ENCODE measurements around the gene DDR2.

Gene DDR2

GRCh38 chr1:162674034-162674608, 41.9 kb downstream of the DDR2 start:
- no peak for DNase-seq

DNA sequence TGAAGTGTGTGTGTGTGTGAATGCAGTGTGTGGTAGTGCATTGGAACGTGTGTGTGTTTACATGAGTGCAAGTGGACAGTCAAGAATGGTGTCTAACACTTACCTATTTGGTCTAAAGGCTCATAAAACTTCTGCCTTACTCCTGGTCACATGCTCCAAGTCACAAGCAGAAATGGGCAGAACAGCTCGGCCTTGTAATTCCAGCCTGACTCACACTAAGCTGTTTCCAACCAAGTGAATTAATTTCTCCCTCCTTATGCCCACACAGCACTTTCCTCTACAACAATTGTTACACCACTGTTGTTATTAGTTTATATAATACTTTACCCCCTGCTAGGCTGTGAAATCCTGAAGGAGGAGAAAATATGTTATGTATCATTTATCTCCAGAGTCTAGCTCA, 43.8 kb downstream of the DDR2 start:
- DNase-seq: no peak

- DNase-seq: no peak
Measured at GRCh38 chr1:162676750-162677149, 44.5 kb downstream of the DDR2 start.

DNA sequence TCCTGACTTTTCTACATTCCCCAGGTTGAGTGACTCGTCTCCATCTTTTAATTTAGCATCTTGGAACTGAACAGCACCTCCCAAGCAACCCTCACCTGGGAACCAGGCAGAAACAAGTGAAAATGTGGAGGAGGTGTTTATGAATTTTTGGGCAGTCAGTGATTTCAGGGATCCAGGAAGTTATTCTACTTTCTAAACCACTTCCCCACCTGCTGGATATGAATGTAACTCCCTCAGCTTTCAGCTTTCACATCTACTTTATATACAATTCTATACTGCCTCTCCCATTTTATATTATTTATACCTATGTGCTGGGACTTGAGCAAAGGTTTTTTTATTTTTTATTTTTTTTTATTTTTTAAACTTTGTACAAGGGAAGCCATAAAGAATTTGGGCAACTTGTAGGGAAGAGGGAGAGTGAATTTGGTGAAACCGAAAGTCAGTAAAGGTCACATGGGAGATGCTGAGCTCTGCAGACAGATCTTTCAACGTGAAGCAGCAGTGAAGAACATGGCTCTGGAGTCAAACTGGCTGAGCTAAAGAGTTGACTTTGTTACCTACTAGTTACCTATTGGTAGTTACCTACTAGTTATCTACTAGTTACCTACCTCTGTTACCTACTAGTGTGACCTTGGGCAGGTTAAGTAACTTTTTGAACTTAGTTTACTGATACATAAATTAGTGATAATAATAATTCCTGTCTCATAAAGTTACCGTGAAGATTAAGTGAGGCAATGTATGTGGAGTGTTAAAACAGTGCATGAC, 45.5 kb downstream of the DDR2 start:
- DNase-seq: no peak

GRCh38 chr1:162678439-162678838, 46.2 kb downstream of the DDR2 start:
- DNase-seq: no peak

- DNase-seq: no peak
Measured at GRCh38 chr1:162679298-162679697, 47.0 kb downstream of the DDR2 start.

- no peak for DNase-seq
Measured at GRCh38 chr1:162680419-162681121, 48.3 kb downstream of the DDR2 start.

DNA sequence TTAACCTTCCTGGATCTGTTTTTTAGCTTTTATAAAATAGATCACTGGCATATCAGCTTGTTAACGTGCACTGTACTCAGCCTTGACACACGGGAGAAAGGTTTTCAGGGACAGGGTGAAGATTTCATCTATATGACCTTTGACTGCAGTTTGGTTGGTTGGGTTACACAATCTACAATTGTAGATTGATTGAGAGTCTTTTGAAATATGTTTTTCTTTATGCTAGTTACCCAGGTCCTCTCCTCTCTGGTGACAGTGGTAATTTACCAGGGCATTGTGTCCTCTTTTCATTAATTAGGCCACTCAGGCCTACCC, 48.8 kb downstream of the DDR2 start:
- no peak for DNase-seq

- no peak for DNase-seq
Measured at GRCh38 chr1:162682013-162682419, 49.8 kb downstream of the DDR2 start.

- DNase-seq: no peak
Measured at GRCh38 chr1:162687870-162688269, 55.6 kb downstream of the DDR2 start.

DNA sequence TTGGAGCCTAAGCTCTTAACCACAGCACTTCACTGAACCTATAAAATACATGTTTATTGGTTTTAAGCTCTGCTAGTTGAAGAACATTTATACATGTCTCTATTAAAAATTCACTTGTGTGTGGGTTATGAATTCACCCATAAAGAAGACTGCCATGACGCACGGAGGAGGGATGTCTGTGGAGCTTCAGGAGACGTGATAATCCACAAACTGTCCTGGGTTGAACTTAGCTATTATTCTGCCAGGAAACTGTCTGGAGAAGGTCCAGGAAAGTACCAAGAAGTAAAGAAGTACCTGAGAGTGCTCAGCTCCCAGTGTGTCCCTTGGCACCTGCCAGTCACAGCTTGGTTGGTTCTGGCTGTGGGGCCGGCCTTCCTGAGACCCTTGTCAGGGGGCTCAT, 56.3 kb downstream of the DDR2 start:
- DNase-seq: no peak

DNA sequence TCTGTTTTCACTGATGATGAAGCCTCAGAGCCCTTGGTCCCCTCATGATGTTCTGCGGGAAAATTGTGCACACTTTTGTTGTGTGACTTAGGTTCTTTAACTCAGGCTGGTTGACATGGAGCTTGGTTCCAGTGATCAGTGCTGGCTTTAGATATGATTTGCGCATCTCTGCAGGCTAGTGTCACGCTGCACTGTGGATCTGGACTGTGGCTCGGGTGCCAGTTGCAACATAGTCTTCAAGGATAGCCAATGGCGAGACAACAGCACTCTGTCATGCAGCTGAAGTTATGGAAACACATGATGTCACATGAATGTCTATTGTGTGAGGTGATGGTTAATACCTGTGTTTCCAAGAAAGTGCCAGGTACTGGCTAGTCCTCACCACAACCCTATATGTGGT, 56.7 kb downstream of the DDR2 start:
- no peak for DNase-seq

DNA sequence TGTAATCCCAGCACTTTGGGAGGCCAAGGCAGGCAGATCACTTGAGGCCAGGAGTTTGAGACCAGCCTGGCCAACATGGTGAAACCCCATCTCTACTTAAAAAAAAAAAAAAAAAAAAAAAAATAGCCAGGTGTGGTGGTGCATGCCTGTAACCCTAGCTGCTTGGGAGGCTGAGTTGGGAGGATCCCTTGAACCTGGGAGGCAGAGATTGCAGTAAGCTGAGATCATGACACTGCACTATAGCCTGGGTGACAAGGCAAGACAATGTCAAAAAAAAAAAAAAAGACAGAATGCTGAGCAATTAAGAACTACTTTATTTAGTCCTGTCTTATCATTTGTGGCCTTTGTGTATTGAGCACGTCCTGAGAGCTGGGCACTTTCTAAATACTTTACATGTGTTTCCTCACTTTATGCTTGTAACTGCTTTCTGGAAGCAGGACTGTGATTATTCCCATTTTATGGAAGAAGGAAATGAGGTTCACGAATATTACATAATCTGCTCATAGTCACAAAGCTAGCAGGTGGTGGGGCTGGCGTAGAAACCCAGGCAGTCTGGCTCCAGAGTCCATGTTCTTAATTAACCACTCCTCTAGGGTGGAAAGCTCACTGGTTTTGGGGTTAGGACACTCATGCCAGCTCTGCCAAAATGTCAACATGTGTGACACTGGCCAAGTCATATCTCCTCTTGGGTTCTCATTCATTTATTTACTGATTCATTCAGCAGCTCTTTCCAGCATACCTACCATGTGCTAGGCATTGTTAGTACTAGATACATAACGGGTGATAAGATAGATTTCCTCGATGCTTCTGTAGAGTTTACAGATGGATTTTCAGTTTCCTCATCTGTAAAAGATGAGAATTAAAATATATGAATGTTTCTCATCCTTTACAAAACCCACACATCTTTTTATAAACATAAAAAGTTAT, 57.7 kb downstream of the DDR2 start:
- DNase-seq: no peak

GRCh38 chr1:162690672-162691434, 58.6 kb downstream of the DDR2 start:
- no peak for DNase-seq

DNA sequence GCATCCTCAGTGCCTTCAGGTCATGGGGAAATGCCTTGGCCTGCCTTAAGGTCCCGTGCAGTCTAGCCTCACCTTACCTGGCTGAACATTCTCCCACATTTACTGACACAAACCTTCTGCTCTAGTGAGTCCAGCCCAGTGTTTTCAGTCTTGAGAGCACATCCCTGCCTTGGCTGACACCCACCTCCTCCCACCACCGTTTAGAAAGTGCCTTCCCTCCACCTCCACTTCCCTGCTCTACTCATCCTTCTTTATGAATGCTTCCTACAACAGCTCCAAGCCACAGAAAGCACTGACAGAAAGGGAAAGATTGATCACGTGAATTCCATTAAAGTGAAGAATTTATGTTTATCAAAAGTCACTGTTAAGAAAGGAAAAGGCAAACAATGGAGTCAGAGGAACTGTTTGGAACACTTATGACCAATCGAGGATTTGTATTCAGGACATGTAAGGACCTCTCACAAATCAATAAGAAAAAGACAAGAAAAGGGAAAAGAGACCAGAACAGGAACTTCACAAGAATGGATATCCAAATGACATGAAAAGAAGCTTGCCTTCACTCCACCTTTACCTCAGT, 59.8 kb downstream of the DDR2 start:
- DNase-seq: no peak

GRCh38 chr1:162694911-162695310, 62.6 kb downstream of the DDR2 start:
- no peak for DNase-seq

GRCh38 chr1:162695687-162696086, 63.4 kb downstream of the DDR2 start:
- no peak for DNase-seq

GRCh38 chr1:162696286-162696862, 64.1 kb downstream of the DDR2 start:
- peak; percentile 93 to 97 for DNase-seq

DNA sequence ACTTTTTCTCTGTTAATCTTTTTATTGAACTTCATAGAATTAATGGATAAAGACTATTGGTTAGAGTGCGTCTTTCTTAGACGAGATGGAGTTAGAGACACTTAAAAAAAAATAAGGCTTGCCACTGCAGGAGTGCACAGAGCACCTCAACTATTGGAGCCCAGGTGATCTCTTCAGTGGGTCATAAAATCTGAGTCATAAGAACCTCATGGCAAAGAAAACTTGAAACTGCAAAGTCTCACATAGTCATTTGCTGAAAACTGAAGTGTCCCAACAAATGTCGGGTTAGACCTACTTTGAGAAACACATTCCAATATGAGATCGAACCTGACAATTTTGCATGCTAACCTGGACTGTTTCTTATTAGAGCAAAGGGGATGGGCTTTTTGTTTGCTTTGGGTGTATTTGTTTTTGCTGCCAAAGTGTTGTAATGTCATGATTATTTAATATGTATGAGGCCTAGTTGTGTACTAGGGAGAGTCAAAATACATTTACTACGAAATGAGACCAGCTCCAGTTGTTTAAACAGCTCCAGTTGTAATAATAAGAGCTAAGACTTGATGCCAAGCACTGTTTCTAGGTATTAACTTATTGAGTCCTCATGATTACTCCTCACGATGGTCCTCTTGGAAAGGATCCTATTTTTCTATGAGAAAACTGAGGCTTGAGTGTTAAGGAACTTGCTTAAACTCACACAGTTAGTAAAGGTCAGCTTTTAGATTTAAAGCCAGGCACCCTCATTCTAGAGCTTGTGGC, 65.1 kb downstream of the DDR2 start:
- no peak for DNase-seq

GRCh38 chr1:162699366-162699765, 67.1 kb downstream of the DDR2 start:
- no peak for DNase-seq

DNA sequence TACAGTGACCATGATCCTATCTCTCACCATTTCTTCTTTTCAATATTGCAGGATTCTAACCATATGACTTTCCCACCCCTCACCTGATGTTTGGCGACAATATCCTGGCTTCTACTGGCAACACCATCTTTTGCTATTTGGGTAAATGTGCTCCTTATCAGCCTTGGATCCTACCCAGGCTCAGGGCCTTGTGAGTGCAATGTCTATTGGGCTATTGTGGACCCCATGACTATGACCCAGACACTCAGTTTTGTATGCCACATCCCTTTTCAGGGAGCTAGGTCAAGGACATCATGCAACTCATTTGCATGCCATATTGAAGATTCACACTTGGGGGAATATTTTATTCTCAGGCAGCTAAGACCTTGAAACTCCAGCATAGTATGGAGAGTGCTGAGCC, 67.9 kb downstream of the DDR2 start:
- DNase-seq: no peak
